Astrocyte (in vitro differentiated cells and primary cell): Measurements from ENCODE around the gene USP31. TPM values are rescaled to one million over a fixed set of nuclear protein-coding genes. Genes with fewer than 3 reads are reported as not detected.

Experiments
- DNase-seq: peaks from one replicate; pipeline ENCODE4 v3.0.0-alpha.2; 2010; ENCODE audit warnings: low read depth
- FAIRE-seq: peaks from 2 replicates; lab custom pipeline; 2011; peaks lifted over from hg19 to GRCh38; lab: Jason Lieb, UNC
- H2AFZ ChIP-seq: 2 replicates; pipeline ENCODE4 v1.6.0; 2012; ENCODE audit warnings: low read depth, low read length, inconsistent platforms
- H3K27ac ChIP-seq: 2 replicates; pipeline ENCODE4 v1.5.1; 2011; ENCODE audit warnings: low read depth, low read length, inconsistent platforms
- H3K27me3 ChIP-seq: 2 replicates; pipeline ENCODE4 v1.6.0; 2011; ENCODE audit warnings: low read length, inconsistent platforms; ENCODE audit not compliant: insufficient read depth
- H3K36me3 ChIP-seq: 2 replicates; pipeline ENCODE4 v1.5.1; 2011; ENCODE audit warnings: low read length, inconsistent platforms; ENCODE audit not compliant: insufficient read depth
- H3K4me1 ChIP-seq: 2 replicates; pipeline ENCODE4 v1.5.1; 2011; ENCODE audit warnings: low read length, inconsistent platforms; ENCODE audit not compliant: insufficient read depth
- H3K4me2 ChIP-seq: 2 replicates; pipeline ENCODE4 v1.6.0; 2012; ENCODE audit warnings: low read length, inconsistent platforms
- H3K4me3 ChIP-seq: 2 replicates; pipeline ENCODE4 v1.5.1; 2011; ENCODE audit warnings: low read depth, mild to moderate bottlenecking, low read length, inconsistent platforms; ENCODE audit not compliant: insufficient read depth
- H3K79me2 ChIP-seq: 2 replicates; pipeline ENCODE4 v1.6.0; 2012; ENCODE audit warnings: mild to moderate bottlenecking, low read length, inconsistent platforms; ENCODE audit not compliant: insufficient read depth
- H3K9ac ChIP-seq: 2 replicates; pipeline ENCODE4 v1.6.0; 2012; ENCODE audit warnings: mild to moderate bottlenecking, low read length, inconsistent platforms
- H3K9me3 ChIP-seq: 2 replicates; pipeline ENCODE4 v1.5.1; 2012; ENCODE audit warnings: low read depth, mild to moderate bottlenecking, low read length, inconsistent platforms; ENCODE audit not compliant: insufficient read depth
- H4K20me1 ChIP-seq: 2 replicates; pipeline ENCODE4 v1.6.0; 2012; ENCODE audit warnings: low read length, inconsistent platforms; ENCODE audit not compliant: insufficient read depth
- H3K27ac Mint-ChIP-seq: one replicate; pipeline ENCODE4 v1.8.0; 2021; ENCODE audit warnings: mild to moderate bottlenecking, mixed read lengths; ENCODE audit not compliant: unreplicated experiment
- H3K27me3 Mint-ChIP-seq: one replicate; pipeline ENCODE4 v1.8.0; 2021; ENCODE audit warnings: low read depth, mixed read lengths; ENCODE audit not compliant: unreplicated experiment
- H3K36me3 Mint-ChIP-seq: one replicate; pipeline ENCODE4 v1.8.0; 2021; ENCODE audit warnings: low read depth, mixed read lengths; ENCODE audit not compliant: unreplicated experiment
- H3K4me1 Mint-ChIP-seq: one replicate; pipeline ENCODE4 v1.8.0; 2021; ENCODE audit warnings: low read depth, mixed read lengths; ENCODE audit not compliant: unreplicated experiment
- H3K4me3 Mint-ChIP-seq: one replicate; pipeline ENCODE4 v1.8.0; 2021; ENCODE audit warnings: mild to moderate bottlenecking, moderate library complexity, mixed read lengths; ENCODE audit not compliant: unreplicated experiment
- H3K9me3 Mint-ChIP-seq: one replicate; pipeline ENCODE4 v1.8.0; 2021; ENCODE audit warnings: mild to moderate bottlenecking, mixed read lengths; ENCODE audit not compliant: unreplicated experiment
- EZH2 ChIP-seq: IDR thresholded peaks from 2 replicates; pipeline ENCODE4 v1.6.1; 2012; ENCODE audit warnings: mild to moderate bottlenecking, low read length, inconsistent platforms; ENCODE audit not compliant: insufficient read depth
- total RNA-seq: library from RNA; stranded (reverse); gene quantifications from 2 replicates; pipeline ENCODE4 v1.2.1, GENCODE V29; 2021
- TF ChIP-seq, protein P1 (sequence below): IDR thresholded peaks from 2 replicates; pipeline ENCODE4 v1.5.1; 2011; ENCODE audit warnings: low read depth, mild to moderate bottlenecking, inconsistent platforms, low read length, moderate library complexity; ENCODE audit not compliant: insufficient read depth

USP31 gene
- total RNA-seq, 1 donor from 2014 or later: 9.4 TPM

DNA sequence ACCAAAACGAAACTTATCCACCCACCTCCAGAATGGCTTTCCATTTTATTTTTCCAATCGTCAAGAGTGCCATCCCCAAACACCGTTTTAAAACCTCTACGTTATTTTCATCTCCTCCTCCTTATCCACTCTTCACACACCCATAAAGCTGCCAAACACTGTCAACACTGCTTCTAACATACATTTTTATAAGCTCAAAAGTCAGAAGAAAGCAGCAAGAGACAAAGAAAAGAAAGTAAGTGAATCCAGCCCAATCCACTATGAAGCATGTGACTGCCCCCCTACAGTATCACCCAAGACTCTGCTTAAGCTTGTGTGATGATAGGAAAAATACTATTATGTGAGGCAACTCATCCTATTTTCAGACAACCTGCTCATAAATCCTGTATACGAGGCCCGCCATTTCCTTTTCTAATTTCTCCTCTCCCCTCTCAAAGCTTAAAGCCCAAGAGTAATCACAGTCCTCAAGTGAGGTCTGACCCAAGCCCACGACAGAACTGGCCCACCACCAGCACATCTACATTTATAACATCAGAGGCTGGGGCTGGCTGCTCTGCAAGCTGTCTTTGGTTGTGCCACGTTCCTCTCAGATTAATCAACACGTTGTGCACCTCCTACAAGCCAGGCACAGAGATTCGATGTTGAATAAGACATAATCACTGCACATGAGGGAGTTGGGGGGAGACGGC is 16.3 kb downstream of the USP31 start:
- Mint-ChIP-seq H3K27ac (no peak overlapping the region), H3K4me3 (no peak overlapping the region), H3K27me3 (no peaks in the 10 kb centered on the region), H3K9me3 (peaks cover 18% of the 10 kb centered on the region), H3K36me3 (peaks cover 2% of the 10 kb centered on the region), H3K4me1 (peaks cover 5% of the 10 kb centered on the region)
- Histone ChIP-seq H3K4me3 (no peak overlapping the region), H3K9ac (no peak overlapping the region), H3K79me2 (peaks cover 98% of the 10 kb centered on the region), H3K4me1 (peaks cover 5% of the 10 kb centered on the region), H3K9me3 (peaks cover 4% of the 10 kb centered on the region), H3K36me3 (no peaks in the 10 kb centered on the region), H3K27me3 (no peaks in the 10 kb centered on the region), H3K4me2 (peak overlapping the region; percentile 61), H3K27ac (no peak overlapping the region), H2AFZ (no peak overlapping the region), H4K20me1 (peaks cover 73% of the 10 kb centered on the region)
- TF ChIP-seq, protein P1, sequence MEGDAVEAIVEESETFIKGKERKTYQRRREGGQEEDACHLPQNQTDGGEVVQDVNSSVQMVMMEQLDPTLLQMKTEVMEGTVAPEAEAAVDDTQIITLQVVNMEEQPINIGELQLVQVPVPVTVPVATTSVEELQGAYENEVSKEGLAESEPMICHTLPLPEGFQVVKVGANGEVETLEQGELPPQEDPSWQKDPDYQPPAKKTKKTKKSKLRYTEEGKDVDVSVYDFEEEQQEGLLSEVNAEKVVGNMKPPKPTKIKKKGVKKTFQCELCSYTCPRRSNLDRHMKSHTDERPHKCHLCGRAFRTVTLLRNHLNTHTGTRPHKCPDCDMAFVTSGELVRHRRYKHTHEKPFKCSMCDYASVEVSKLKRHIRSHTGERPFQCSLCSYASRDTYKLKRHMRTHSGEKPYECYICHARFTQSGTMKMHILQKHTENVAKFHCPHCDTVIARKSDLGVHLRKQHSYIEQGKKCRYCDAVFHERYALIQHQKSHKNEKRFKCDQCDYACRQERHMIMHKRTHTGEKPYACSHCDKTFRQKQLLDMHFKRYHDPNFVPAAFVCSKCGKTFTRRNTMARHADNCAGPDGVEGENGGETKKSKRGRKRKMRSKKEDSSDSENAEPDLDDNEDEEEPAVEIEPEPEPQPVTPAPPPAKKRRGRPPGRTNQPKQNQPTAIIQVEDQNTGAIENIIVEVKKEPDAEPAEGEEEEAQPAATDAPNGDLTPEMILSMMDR: no peak
- TF ChIP-seq EZH2: no peak
- DNase-seq (peak; percentile 66), FAIRE-seq (no peak)

DNA sequence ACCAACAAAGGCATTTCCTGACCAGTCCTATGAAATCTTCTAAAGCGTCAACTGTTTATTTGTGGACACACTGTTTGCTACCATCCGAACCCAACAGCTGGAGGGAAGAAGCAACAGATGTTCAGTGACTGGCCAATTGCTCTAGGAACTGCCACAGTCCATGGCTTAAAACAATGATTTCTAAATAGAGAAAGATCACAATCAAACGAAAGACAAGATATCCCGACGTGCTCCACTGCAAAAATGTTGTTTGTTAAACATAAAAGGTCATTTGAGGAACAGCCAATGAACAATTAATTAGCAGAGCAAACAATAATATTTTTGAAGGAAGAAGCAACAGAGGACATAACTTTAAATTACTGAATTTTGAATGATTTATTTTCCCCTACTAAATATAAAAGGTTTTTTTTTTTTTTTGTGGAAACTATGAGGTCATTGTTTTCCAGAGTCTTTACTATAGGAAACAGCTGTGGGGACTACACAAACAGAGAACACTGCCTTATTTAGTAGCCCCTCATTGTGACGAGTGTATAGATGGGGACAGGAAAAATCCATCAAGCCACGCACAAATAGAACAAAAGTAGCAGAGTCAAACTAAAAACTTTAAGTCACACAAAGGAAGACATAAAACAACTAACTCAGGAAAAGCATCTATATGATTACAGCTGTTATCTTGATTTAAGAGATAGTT is 17.2 kb downstream of the USP31 start:
- TF ChIP-seq EZH2: no peak
- TF ChIP-seq, protein P1: no peak
- Mint-ChIP-seq H3K9me3 (peaks cover 14% of the 10 kb centered on the region), H3K4me1 (peaks cover 5% of the 10 kb centered on the region), H3K36me3 (peaks cover 2% of the 10 kb centered on the region), H3K27me3 (no peaks in the 10 kb centered on the region), H3K27ac (no peak overlapping the region), H3K4me3 (no peak overlapping the region)
- Histone ChIP-seq H3K9ac (no peak overlapping the region), H3K4me3 (no peak overlapping the region), H3K27me3 (no peaks in the 10 kb centered on the region), H3K27ac (no peak overlapping the region), H3K79me2 (peaks cover 97% of the 10 kb centered on the region), H3K4me1 (peaks cover 5% of the 10 kb centered on the region), H2AFZ (no peak overlapping the region), H3K9me3 (peaks cover 4% of the 10 kb centered on the region), H4K20me1 (peaks cover 72% of the 10 kb centered on the region), H3K36me3 (no peaks in the 10 kb centered on the region), H3K4me2 (peak overlapping the region; percentile 61)
- FAIRE-seq (no peak), DNase-seq (no peak)

DNA sequence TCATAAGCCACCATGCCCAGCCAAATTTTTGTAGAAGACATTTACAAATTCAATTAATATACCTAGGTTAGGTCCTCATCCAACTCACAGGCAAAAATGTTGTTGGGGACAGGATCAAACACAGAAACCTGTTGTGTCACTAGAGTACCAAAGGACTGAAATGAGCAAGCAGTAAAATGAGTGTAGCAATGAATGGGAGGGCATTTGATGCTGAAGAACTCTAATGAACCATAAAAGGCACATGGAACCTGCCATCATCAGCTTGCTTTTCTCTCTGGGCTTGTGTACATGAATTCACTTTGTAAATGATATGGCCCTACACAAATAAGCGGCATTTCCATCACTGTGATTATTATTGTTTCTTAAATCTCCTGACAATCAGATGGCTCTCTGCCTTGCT is 17.8 kb downstream of the USP31 start:
- Histone ChIP-seq H2AFZ (no peak overlapping the region), H3K4me2 (no peak overlapping the region), H3K79me2 (peaks cover 97% of the 10 kb centered on the region), H3K4me3 (no peak overlapping the region), H3K9me3 (no peaks in the 10 kb centered on the region), H3K36me3 (no peaks in the 10 kb centered on the region), H3K9ac (no peak overlapping the region), H4K20me1 (peaks cover 68% of the 10 kb centered on the region), H3K4me1 (peaks cover 5% of the 10 kb centered on the region), H3K27ac (no peak overlapping the region), H3K27me3 (no peaks in the 10 kb centered on the region)
- Mint-ChIP-seq H3K4me1 (peaks cover 5% of the 10 kb centered on the region), H3K4me3 (no peak overlapping the region), H3K9me3 (peaks cover 13% of the 10 kb centered on the region), H3K36me3 (peaks cover 2% of the 10 kb centered on the region), H3K27me3 (no peaks in the 10 kb centered on the region), H3K27ac (no peak overlapping the region)
- FAIRE-seq (no peak), DNase-seq (no peak)
- TF ChIP-seq, protein P1: no peak
- no peak for TF ChIP-seq EZH2
